H9 (cell line): ENCODE data around the gene CNPPD1. TPM values are rescaled to one million over a fixed set of nuclear protein-coding genes. Genes with fewer than 3 reads are reported as not detected.

Experiments used
- DNase-seq: peaks from one replicate; pipeline ENCODE4 v3.0.0-alpha.2; 2017
- H2AFZ ChIP-seq: one replicate; pipeline ENCODE4 v1.6.1; 2013; ENCODE audit warnings: mild to moderate bottlenecking, low read length, control low read depth, moderate library complexity
- H2AK5ac ChIP-seq: 2 replicates; pipeline ENCODE4 v1.6.1; 2013; ENCODE audit warnings: low read length, control low read depth, mixed read lengths; ENCODE audit not compliant: insufficient read length
- H2BK120ac ChIP-seq: one replicate; pipeline ENCODE4 v1.6.1; 2013; ENCODE audit warnings: low read depth, mild to moderate bottlenecking, low read length, control low read depth, inconsistent platforms; ENCODE audit not compliant: poor library complexity, severe bottlenecking
- H2BK12ac ChIP-seq: 2 replicates; pipeline ENCODE4 v1.6.1; 2013; ENCODE audit warnings: low read length, control low read depth, mixed read lengths, low read depth; ENCODE audit not compliant: insufficient read length
- H2BK15ac ChIP-seq: 2 replicates; pipeline ENCODE4 v1.6.1; 2013; ENCODE audit warnings: low read depth, low read length, control low read depth
- H2BK20ac ChIP-seq: one replicate; pipeline ENCODE4 v1.6.1; 2013; ENCODE audit warnings: low read depth, mild to moderate bottlenecking, low read length, control low read depth, inconsistent platforms; ENCODE audit not compliant: poor library complexity, severe bottlenecking
- H2BK5ac ChIP-seq: 2 replicates; pipeline ENCODE4 v1.6.1; 2013; ENCODE audit warnings: low read length, control low read depth, mixed read lengths; ENCODE audit not compliant: insufficient read length
- H3K14ac ChIP-seq: 2 replicates; pipeline ENCODE4 v1.6.1; 2013; ENCODE audit warnings: low read length, control low read depth; ENCODE audit not compliant: insufficient read depth
- H3K18ac ChIP-seq: 2 replicates; pipeline ENCODE4 v1.6.1; 2013; ENCODE audit warnings: low read depth, mild to moderate bottlenecking, mixed read lengths, low read length, control low read depth; ENCODE audit not compliant: insufficient read length
- H3K23ac ChIP-seq: 2 replicates; pipeline ENCODE4 v1.6.1; 2013; ENCODE audit warnings: low read length, control low read depth, mixed read lengths, low read depth; ENCODE audit not compliant: insufficient read length
- H3K23me2 ChIP-seq: 2 replicates; pipeline ENCODE4 v1.6.1; 2013; ENCODE audit warnings: low read depth, mild to moderate bottlenecking, mixed read lengths, low read length, control low read depth; ENCODE audit not compliant: insufficient read length, poor library complexity, severe bottlenecking
- H3K27ac ChIP-seq: 2 replicates; pipeline ENCODE4 v1.5.1; 2013; ENCODE audit warnings: low read length, control low read depth, mixed read lengths, low read depth; ENCODE audit not compliant: insufficient read length
- H3K27me3 ChIP-seq: 2 replicates; pipeline ENCODE4 v1.6.1; 2013; ENCODE audit warnings: low read length, control low read depth, inconsistent platforms; ENCODE audit not compliant: insufficient read depth
- H3K4ac ChIP-seq: 2 replicates; pipeline ENCODE4 v1.6.1; 2013; ENCODE audit warnings: low read depth, mild to moderate bottlenecking, control low read depth, inconsistent platforms, low read length, moderate library complexity
- H3K4me1 ChIP-seq: 2 replicates; pipeline ENCODE4 v1.6.1; 2013; ENCODE audit warnings: low read length, control low read depth, inconsistent platforms; ENCODE audit not compliant: insufficient read depth
- H3K4me2 ChIP-seq: 2 replicates; pipeline ENCODE4 v1.6.1; 2013; ENCODE audit warnings: low read length, control low read depth, mixed read lengths; ENCODE audit not compliant: insufficient read length, insufficient read depth
- H3K56ac ChIP-seq: 2 replicates; pipeline ENCODE4 v1.6.1; 2013; ENCODE audit warnings: low read depth, mild to moderate bottlenecking, mixed read lengths, low read length, control low read depth; ENCODE audit not compliant: insufficient read length
- H3K79me1 ChIP-seq: 2 replicates; pipeline ENCODE4 v1.6.1; 2013; ENCODE audit warnings: low read depth, mild to moderate bottlenecking, moderate library complexity, low read length, control low read depth, inconsistent platforms; ENCODE audit not compliant: insufficient read depth, poor library complexity, severe bottlenecking
- H3K79me2 ChIP-seq: 2 replicates; pipeline ENCODE4 v1.6.1; 2013; ENCODE audit warnings: low read length, control low read depth, inconsistent platforms; ENCODE audit not compliant: insufficient read depth
- H3K9ac ChIP-seq: 2 replicates; pipeline ENCODE4 v1.6.1; 2013; ENCODE audit warnings: low read length, control low read depth, mixed read lengths; ENCODE audit not compliant: insufficient read length; ENCODE audit errors: extremely low read depth
- H3K9me3 ChIP-seq: one replicate; pipeline ENCODE4 v1.6.1; 2013; ENCODE audit warnings: low read depth, low read length, inconsistent platforms; ENCODE audit not compliant: control insufficient read depth
- H3T11ph ChIP-seq: one replicate; pipeline ENCODE4 v1.6.1; 2013; ENCODE audit warnings: mild to moderate bottlenecking, low read length, control low read depth, inconsistent platforms
- H4K20me1 ChIP-seq: one replicate; pipeline ENCODE4 v1.6.1; 2013; ENCODE audit not compliant: control insufficient read depth, insufficient read length, insufficient read depth
- H4K5ac ChIP-seq: 2 replicates; pipeline ENCODE4 v1.6.1; 2013; ENCODE audit warnings: low read depth, mild to moderate bottlenecking, mixed read lengths, low read length, control low read depth; ENCODE audit not compliant: insufficient read length
- H4K8ac ChIP-seq: replicated peaks from 2 replicates; pipeline ENCODE4 v1.6.1; 2013; ENCODE audit warnings: low read length, control low read depth, mixed read lengths, low read depth; ENCODE audit not compliant: insufficient read length
- H4K91ac ChIP-seq: 2 replicates; pipeline ENCODE4 v1.6.1; 2013; ENCODE audit warnings: low read depth, mild to moderate bottlenecking, moderate library complexity, mixed read lengths, low read length, control low read depth; ENCODE audit not compliant: insufficient read length
- H3K27ac Mint-ChIP-seq, 3 experiments: 2 replicates in 2 of 3; 3 replicates in 1 of 3; pipeline ENCODE4 v1.8.0; 2020 to 2021; ENCODE audit warnings: mixed read lengths in 3 of 3, mild to moderate bottlenecking in 1 of 3, moderate library complexity in 1 of 3
- H3K27me3 Mint-ChIP-seq: 2 replicates; pipeline ENCODE4 v1.8.0; 2021; ENCODE audit warnings: low read depth, mild to moderate bottlenecking, moderate library complexity, mixed read lengths
- H3K36me3 Mint-ChIP-seq, 3 experiments: 2 replicates in 2 of 3; 3 replicates in 1 of 3; pipeline ENCODE4 v1.8.0; 2020 to 2021; ENCODE audit warnings: low read depth in 3 of 3, mixed read lengths in 3 of 3; ENCODE audit not compliant: insufficient read depth in 1 of 3
- H3K4me1 Mint-ChIP-seq, 2 experiments: 2 replicates each; pipeline ENCODE4 v1.8.0; 2020; ENCODE audit warnings: mixed read lengths in 2 of 2
- H3K4me3 Mint-ChIP-seq, 2 experiments: 2 replicates in 1 of 2; 3 replicates in 1 of 2; pipeline ENCODE4 v1.8.0; 2020 to 2021; ENCODE audit warnings: mild to moderate bottlenecking in 2 of 2, mixed read lengths in 2 of 2, moderate library complexity in 1 of 2
- H3K9me3 Mint-ChIP-seq, 2 experiments: 2 replicates in 1 of 2; 3 replicates in 1 of 2; pipeline ENCODE4 v1.8.0; 2020; ENCODE audit warnings: mild to moderate bottlenecking in 2 of 2, mixed read lengths in 2 of 2, moderate library complexity in 1 of 2
- WGBS: extraction: QIAGEN DNeasy Blood & Tissue Kit; methylation state at CpG from one replicate; pipeline ENCODE4 v1.1.7; 2013; ENCODE audit warnings: missing lambda C conversion rate, low lambda C conversion rate, mixed read lengths; ENCODE audit not compliant: insufficient read length; ENCODE audit errors: extremely low coverage; 5-methylcytosine and 5-hydroxymethylcytosine counted together
- total RNA-seq: library from RNA; stranded (reverse); gene quantifications from 2 replicates; pipeline ENCODE4 v1.2.1, GENCODE V29; 2021
- TF ChIP-seq, protein P1 (sequence below): fragments of 200-600 bp; sonication (generic); conservative IDR thresholded peaks from 3 replicates; pipeline ENCODE4 v1.8.0; 2021; ENCODE audit warnings: antibody characterized with exemption, mild to moderate bottlenecking

CNPPD1 gene
- total RNA-seq, 1 experiment from 2014 or later, result 33.0 TPM

DNA sequence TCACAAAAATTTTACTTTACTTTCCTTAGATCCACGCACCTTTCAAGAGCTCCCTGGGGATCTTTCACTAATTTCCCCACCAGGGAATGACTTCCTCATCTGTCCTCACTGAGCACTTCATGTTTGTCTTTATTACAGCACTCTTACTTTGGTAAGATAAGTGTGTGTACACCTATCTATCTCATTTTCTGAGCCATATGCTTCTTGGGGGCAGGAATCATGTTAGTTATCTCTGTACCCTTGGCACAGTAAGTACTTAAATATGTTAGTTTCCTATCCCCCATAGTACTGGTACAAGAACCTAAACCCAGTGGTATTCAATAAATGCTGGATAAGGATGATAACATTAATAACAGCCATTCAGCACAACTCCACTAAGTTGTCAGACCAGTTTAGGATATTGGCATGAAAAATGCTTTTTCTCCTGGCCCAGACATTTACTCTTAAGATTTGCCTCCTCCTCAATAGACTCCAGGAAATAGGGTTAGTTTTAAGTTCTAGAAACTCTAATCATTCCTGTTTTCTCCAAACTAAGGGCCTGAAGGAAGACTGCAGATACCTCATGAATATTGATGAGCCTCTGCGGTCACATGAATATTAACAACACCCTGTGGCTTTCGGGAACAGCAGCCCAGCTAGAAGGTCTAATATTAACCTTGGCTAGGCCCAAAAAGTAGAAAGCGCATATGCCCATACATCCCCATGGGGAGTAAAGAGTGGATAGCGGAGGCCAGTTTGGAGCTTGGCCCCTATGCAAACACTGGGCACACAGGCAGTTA is 54.3 kb downstream of the CNPPD1 start:
- Histone ChIP-seq H2AFZ (no peak overlapping the region), H3K79me1 (no peaks in the 10 kb centered on the region), H3K56ac (no peak overlapping the region), H2BK12ac (no peak overlapping the region), H3K4ac (no peak overlapping the region), H3K14ac (no peak overlapping the region), H2BK5ac (no peak overlapping the region), H3K27ac (no peak overlapping the region), H4K8ac (no peak overlapping the region), H3K9me3 (no peaks in the 10 kb centered on the region), H2BK15ac (no peak overlapping the region), H3T11ph (no peak overlapping the region), H4K5ac (no peak overlapping the region), H3K18ac (no peak overlapping the region), H4K91ac (no peak overlapping the region), H3K4me1 (0 out of 2 replicates have a peak, but pooled peaks cover 4% of the 10 kb centered on the region), H3K23me2 (no peaks in the 10 kb centered on the region), H3K23ac (no peak overlapping the region), H3K27me3 (no peaks in the 10 kb centered on the region), H3K9ac (no peak overlapping the region), H2BK20ac (no peak overlapping the region), H2AK5ac (no peak overlapping the region), H3K79me2 (no peaks in the 10 kb centered on the region), H2BK120ac (no peak overlapping the region), H3K4me2 (no peak overlapping the region), H4K20me1 (no peaks in the 10 kb centered on the region)
- no peaks in the 10 kb centered on the region for H3K9me3 Mint-ChIP-seq
- no peak for DNase-seq
- no peaks in the 10 kb centered on the region for H3K27me3 Mint-ChIP-seq
- TF ChIP-seq, protein P1, sequence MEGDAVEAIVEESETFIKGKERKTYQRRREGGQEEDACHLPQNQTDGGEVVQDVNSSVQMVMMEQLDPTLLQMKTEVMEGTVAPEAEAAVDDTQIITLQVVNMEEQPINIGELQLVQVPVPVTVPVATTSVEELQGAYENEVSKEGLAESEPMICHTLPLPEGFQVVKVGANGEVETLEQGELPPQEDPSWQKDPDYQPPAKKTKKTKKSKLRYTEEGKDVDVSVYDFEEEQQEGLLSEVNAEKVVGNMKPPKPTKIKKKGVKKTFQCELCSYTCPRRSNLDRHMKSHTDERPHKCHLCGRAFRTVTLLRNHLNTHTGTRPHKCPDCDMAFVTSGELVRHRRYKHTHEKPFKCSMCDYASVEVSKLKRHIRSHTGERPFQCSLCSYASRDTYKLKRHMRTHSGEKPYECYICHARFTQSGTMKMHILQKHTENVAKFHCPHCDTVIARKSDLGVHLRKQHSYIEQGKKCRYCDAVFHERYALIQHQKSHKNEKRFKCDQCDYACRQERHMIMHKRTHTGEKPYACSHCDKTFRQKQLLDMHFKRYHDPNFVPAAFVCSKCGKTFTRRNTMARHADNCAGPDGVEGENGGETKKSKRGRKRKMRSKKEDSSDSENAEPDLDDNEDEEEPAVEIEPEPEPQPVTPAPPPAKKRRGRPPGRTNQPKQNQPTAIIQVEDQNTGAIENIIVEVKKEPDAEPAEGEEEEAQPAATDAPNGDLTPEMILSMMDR, result no peak
- no peaks in the 10 kb centered on the region for H3K36me3 Mint-ChIP-seq
- no CpG with 5 or more reads among the region's 5 CpGs for WGBS
- no peak overlapping the region for H3K4me3 Mint-ChIP-seq
- no peak overlapping the region for H3K27ac Mint-ChIP-seq
- peaks cover 10 to 17% of the 10 kb centered on the region in 2 experiments; a peak in 3 of 4 replicates for H3K4me1 Mint-ChIP-seq

Other genes with a start within 250 kb of the CNPPD1 start
- gene CDK5R2, start 217.3 kb downstream of the CNPPD1 start, total RNA-seq, result 0.11 and 0.26 TPM in 2 replicates
- gene FEV, start 191.7 kb downstream of the CNPPD1 start, total RNA-seq, result not detected in 2 replicates
- not detected in 2 replicates for gene CRYBA2, start 183.5 kb downstream of the CNPPD1 start, total RNA-seq
- gene CFAP65, start 135.4 kb downstream of the CNPPD1 start, total RNA-seq, result 0.18 and 0.20 TPM in 2 replicates
- gene IHH, start 116.0 kb downstream of the CNPPD1 start, total RNA-seq, result 0.11 TPM in 1 of 2 replicates, not detected in the other
- 19.7 and 20.8 TPM in 2 replicates for gene NHEJ1, start 16.1 kb downstream of the CNPPD1 start, total RNA-seq
- gene SLC23A3, start 6.9 kb downstream of the CNPPD1 start, total RNA-seq, result 1.2 and 1.9 TPM in 2 replicates
- 46.7 and 48.0 TPM in 2 replicates for gene RETREG2, start 1.4 kb upstream of the CNPPD1 start, total RNA-seq
- 15.9 and 16.4 TPM in 2 replicates for gene ZFAND2B, start 29.9 kb upstream of the CNPPD1 start, total RNA-seq
- 44.6 and 46.4 TPM in 2 replicates for gene ABCB6, start 42.0 kb upstream of the CNPPD1 start, total RNA-seq
- 46.4 and 52.2 TPM in 2 replicates for gene ATG9A, start 52.7 kb upstream of the CNPPD1 start, total RNA-seq
- 45.9 and 55.4 TPM in 2 replicates for gene ANKZF1, start 52.9 kb upstream of the CNPPD1 start, total RNA-seq
- gene GLB1L, start 68.5 kb upstream of the CNPPD1 start, total RNA-seq, result 5.8 and 6.5 TPM in 2 replicates
- gene STK16, start 68.6 kb upstream of the CNPPD1 start, total RNA-seq, result 21.6 and 22.4 TPM in 2 replicates
- not detected in 2 replicates for gene TUBA4B, start 76.3 kb upstream of the CNPPD1 start, total RNA-seq
- 25.5 and 27.2 TPM in 2 replicates for gene TUBA4A, start 77.0 kb upstream of the CNPPD1 start, total RNA-seq
- 32.0 and 34.1 TPM in 2 replicates for gene DNAJB2, start 102.4 kb upstream of the CNPPD1 start, total RNA-seq
- 6.3 and 6.5 TPM in 2 replicates for gene PTPRN, start 132.5 kb upstream of the CNPPD1 start, total RNA-seq
- gene RESP18, start 155.8 kb upstream of the CNPPD1 start, total RNA-seq, result not detected in 2 replicates
- gene DNPEP, start 211.0 kb upstream of the CNPPD1 start, total RNA-seq, result 60.9 and 63.5 TPM in 2 replicates
- 3.0 and 4.6 TPM in 2 replicates for gene DES, start 241.5 kb upstream of the CNPPD1 start, total RNA-seq